ENCODE measurements around the gene ADCYAP1. TPM values are rescaled to one million over a fixed set of nuclear protein-coding genes. Genes with fewer than 3 reads are reported as not detected.
"Not testable (repeated sequence)": the region's sequence is repeated elsewhere in the genome, so short reads cannot be mapped to it uniquely, and the experiment has no call there.

ADCYAP1 gene
- total RNA-seq: not detected in 2 replicates

DNA sequence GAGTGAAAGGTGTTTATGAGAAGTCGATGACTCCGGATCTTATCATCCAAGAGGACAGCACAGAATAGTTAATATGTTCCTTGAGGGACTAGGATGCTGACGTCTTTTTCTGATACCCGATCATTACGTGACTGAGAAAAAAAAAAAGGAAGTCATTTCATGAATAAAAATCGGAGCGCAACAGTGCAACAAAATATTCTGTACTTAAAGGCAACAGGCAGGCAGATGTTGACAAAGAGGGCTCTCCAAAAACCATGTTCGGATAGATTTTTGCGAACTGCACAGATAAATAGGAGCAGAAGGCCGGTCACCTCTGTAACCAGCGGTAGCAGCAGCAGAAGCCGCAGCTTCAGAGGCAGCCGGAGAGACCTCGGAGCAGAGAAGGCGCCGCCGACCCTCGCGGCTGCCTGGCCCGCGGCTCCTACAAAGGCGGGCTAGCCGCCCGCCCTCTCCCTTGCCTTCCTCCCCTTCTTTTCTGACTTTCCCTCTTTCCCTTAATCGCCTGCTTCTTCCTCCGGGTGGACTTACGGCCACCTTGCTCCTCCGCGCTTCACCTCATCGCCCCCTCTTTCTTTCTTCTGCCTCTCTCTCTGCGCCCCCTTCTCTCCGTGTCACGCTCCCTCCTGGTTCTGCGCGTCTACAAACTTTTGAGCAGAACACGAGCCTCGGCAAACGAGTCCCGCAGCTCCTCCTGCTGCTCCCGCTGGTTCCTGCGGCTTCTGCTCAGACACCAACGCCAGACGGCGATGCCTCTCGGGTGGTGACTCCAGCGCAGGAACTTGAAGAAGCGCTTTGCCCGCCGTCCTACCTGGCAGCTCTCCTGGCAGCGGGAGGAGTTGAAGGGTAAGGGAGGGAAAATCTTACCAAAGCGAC is at the start of gene ADCYAP1:
TSS of gene ADCYAP1 (plus strand) at position 654 of the 873 bp plus-strand sequence. CDS start 516 bp downstream, outside the sequence.
- DNase-seq (ENCODE audit: low read depth): no peak
- TF ChIP-seq CTCF (IDR thresholded peaks at IDR 0.05; ENCODE audit: insufficient read depth, low read length, poor library complexity, severe bottlenecking): no peak
- Histone ChIP-seq H3K36me3 (ENCODE audit: control insufficient read depth, insufficient read depth, low read length) (no peaks in the 10 kb centered on the region), H3K27me3 (ENCODE audit: control insufficient read depth, insufficient read depth, low read length) (peaks cover 68% of the 10 kb centered on the region), H3K4me3 (ENCODE audit: low read depth, low read length) (no peak within 1 kb of the TSS)

- Histone ChIP-seq H3K4me3 (ENCODE audit: low read depth, low read length) (no peak overlapping the region), H3K27me3 (ENCODE audit: control insufficient read depth, insufficient read depth, low read length) (no peaks in the 10 kb centered on the region), H3K36me3 (ENCODE audit: control insufficient read depth, insufficient read depth, low read length) (no peaks in the 10 kb centered on the region)
- no peak for TF ChIP-seq CTCF (IDR thresholded peaks at IDR 0.05; ENCODE audit: insufficient read depth, low read length, poor library complexity, severe bottlenecking)
- no peak for DNase-seq (ENCODE audit: low read depth)
Observed at GRCh38 chr18:857986-858385, 46.7 kb upstream of the ADCYAP1 start.

- Histone ChIP-seq H3K27me3 (ENCODE audit: control insufficient read depth, insufficient read depth, low read length) (no peaks in the 10 kb centered on the region), H3K4me3 (ENCODE audit: low read depth, low read length) (no peak overlapping the region), H3K36me3 (ENCODE audit: control insufficient read depth, insufficient read depth, low read length) (no peaks in the 10 kb centered on the region)
- no peak for DNase-seq (ENCODE audit: low read depth)
- peak; percentile 100 for TF ChIP-seq CTCF (IDR thresholded peaks at IDR 0.05; ENCODE audit: insufficient read depth, low read length, poor library complexity, severe bottlenecking)
Observed at GRCh38 chr18:864872-865273, 39.8 kb upstream of the ADCYAP1 start.

DNA sequence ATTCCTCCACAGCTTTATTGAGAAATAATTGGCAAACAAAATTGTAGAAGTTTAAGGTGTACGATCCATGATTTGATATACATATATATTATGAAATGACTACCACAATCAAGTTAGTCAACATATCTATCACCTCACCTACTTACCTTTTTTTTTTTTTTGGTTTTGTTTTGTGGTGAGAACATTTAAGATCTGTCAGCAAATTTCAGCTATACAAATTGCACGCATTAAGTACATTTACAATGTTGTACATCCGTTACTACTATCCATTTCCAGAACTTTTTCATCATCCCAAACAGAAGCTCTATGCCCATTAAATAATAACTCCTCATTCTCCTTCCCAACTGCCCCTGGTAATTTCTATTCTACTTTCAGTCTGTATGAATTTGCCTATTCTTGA is 37.4 kb upstream of the ADCYAP1 start:
- no peak for TF ChIP-seq CTCF (IDR thresholded peaks at IDR 0.05; ENCODE audit: insufficient read depth, low read length, poor library complexity, severe bottlenecking)
- H3K4me3 ChIP-seq (ENCODE audit: low read depth, low read length): no peak overlapping the region
- no peaks in the 10 kb centered on the region for H3K27me3 ChIP-seq (ENCODE audit: control insufficient read depth, insufficient read depth, low read length)
- DNase-seq (ENCODE audit: low read depth): no peak
- no peaks in the 10 kb centered on the region for H3K36me3 ChIP-seq (ENCODE audit: control insufficient read depth, insufficient read depth, low read length)

DNA sequence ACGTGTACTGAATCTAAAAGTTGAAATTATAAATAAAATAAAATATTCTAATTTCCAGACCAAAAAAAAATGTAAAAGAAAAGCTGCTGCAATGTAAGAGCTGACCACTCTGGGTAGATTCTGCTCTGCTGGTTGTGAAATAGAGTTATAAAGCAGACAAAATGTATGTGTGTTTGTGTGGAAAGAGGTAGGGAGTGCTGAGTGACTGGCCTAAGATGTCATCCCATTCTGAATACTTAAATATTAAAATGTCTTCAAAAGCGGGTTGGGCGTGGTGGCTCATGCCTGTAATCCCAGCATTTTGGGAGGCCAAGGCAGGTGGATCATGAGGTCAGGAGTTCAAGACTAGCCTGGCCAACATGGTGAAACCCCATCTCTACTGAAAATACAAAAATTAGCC is 31.2 kb upstream of the ADCYAP1 start:
- H3K36me3 ChIP-seq (ENCODE audit: control insufficient read depth, insufficient read depth, low read length); H3K27me3 ChIP-seq (ENCODE audit: control insufficient read depth, insufficient read depth, low read length); H3K4me3 ChIP-seq (ENCODE audit: low read depth, low read length); DNase-seq (ENCODE audit: low read depth): not testable (repeated sequence)

DNA sequence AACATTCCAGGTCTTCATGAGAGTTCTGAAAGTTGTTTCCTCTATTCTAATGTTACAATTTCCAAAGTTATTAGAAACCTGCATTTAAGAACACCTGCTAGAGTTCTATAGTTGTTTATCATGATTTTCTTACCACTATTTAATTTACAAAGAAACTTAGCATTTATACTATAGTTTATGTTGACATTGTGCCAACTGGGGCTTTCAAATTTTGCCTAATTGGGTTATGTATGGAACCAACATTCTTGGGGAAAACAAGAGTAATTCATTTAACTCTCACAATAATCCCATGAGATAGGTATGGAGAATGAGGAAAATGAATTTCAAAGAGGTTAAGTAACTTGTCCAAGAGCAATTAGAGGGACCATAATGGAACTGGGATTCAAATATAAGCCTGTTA is 28.8 kb upstream of the ADCYAP1 start:
- TF ChIP-seq CTCF (IDR thresholded peaks at IDR 0.05; ENCODE audit: insufficient read depth, low read length, poor library complexity, severe bottlenecking): no peak
- Histone ChIP-seq H3K27me3 (ENCODE audit: control insufficient read depth, insufficient read depth, low read length) (no peaks in the 10 kb centered on the region), H3K36me3 (ENCODE audit: control insufficient read depth, insufficient read depth, low read length) (no peaks in the 10 kb centered on the region), H3K4me3 (ENCODE audit: low read depth, low read length) (no peak overlapping the region)
- DNase-seq (ENCODE audit: low read depth): no peak
